Fibroblast of pulmonary artery (primary cell): ENCODE data around the gene AIF1.
"Not testable (repeated sequence)": the region's sequence is repeated elsewhere in the genome, so short reads cannot be mapped to it uniquely, and the experiment has no call there.

Experiments used
- DNase-seq: peaks from one replicate; pipeline ENCODE4 v3.0.0-alpha.2; 2010; ENCODE audit warnings: low read depth
- H3K4me3 ChIP-seq: replicated peaks from 2 replicates; pipeline ENCODE4 v1.5.1; 2011; ENCODE audit warnings: low read depth, mild to moderate bottlenecking, control low read depth, low read length, moderate library complexity
- CTCF ChIP-seq: IDR thresholded peaks from 2 replicates; pipeline ENCODE4 v1.5.1; 2011; ENCODE audit warnings: mild to moderate bottlenecking, control low read depth, low read length, inconsistent platforms; ENCODE audit errors: missing control alignments

The AIF1 gene

GRCh38 chr6:31582230-31582643, 32.8 kb upstream of the AIF1 start, which contains the start of gene LTB:
TSS of gene LTB (minus strand) at chr6:31582424. CDS start at chr6:31582417, 7 bp downstream.
- H3K4me3 ChIP-seq: peak within 1 kb of the TSS; percentile 86
- TF ChIP-seq CTCF: no peak
- no peak for DNase-seq

DNA sequence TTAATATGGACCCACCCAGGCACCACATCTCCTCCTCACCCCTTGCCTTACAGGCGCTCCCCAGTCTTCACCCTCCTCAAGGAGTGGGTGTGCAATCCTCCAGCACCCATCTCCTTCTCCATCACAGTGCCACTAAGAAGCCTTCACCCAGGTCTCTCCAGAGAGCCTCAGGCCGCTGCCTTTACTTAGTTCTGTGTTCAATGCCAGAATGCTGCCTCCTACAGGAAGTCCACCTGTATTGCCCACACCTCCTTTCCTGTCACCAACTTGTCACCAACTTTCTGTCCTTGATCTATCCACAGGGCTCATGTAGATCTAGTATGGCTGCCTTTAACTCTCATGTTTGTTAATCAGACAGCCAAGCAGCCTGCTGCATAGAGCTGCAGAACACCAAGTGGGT, 29.5 kb upstream of the AIF1 start:
- no peak overlapping the region for H3K4me3 ChIP-seq
- DNase-seq: no peak
- peak; percentile 20 for TF ChIP-seq CTCF

- no peak for TF ChIP-seq CTCF
- DNase-seq: peak; percentile 46
- H3K4me3 ChIP-seq: no peak within 1 kb of the TSS
These were observed 29.0 kb upstream of the AIF1 start, which contains the start of gene LST1 for GRCh38 chr6:31586008-31586407. TSS of gene LST1 (plus strand) at chr6:31586277. CDS start at chr6:31587300, 1,023 bp downstream.

DNA sequence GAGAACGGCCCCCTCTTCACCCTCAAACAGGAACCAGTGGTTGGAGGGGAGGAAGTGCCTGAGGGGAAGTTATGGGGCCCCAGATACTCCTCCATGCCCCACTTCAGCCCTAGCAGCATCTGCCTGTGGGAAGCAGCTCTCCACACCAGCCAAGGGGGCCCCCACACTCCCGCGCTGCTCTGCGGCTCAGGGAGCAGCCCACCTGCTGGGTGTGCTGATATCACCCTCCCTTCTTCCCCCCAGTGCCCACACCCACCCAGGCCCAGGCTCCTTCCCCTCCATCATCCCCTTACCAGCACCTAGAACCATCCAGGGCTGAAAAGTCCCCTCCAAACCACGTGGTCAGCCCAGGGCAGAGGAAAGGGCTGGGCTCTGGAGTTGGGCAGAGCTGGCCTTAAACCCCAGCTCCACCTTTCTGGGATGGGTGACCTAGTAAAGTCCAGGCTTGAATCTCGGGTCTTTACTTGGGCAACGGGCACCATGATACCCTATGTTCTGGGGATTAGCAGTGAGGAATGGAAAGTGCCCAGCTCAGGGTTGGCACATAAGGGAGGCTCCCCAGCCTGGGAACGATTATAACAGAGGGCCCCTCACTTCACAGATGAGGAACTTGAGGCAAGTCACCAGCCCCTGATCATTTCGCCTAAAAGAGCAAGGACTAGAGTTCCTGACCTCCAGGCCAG, 28.3 kb upstream of the AIF1 start:
- no peak for TF ChIP-seq CTCF
- no peak for DNase-seq
- H3K4me3 ChIP-seq: no peak overlapping the region

DNA sequence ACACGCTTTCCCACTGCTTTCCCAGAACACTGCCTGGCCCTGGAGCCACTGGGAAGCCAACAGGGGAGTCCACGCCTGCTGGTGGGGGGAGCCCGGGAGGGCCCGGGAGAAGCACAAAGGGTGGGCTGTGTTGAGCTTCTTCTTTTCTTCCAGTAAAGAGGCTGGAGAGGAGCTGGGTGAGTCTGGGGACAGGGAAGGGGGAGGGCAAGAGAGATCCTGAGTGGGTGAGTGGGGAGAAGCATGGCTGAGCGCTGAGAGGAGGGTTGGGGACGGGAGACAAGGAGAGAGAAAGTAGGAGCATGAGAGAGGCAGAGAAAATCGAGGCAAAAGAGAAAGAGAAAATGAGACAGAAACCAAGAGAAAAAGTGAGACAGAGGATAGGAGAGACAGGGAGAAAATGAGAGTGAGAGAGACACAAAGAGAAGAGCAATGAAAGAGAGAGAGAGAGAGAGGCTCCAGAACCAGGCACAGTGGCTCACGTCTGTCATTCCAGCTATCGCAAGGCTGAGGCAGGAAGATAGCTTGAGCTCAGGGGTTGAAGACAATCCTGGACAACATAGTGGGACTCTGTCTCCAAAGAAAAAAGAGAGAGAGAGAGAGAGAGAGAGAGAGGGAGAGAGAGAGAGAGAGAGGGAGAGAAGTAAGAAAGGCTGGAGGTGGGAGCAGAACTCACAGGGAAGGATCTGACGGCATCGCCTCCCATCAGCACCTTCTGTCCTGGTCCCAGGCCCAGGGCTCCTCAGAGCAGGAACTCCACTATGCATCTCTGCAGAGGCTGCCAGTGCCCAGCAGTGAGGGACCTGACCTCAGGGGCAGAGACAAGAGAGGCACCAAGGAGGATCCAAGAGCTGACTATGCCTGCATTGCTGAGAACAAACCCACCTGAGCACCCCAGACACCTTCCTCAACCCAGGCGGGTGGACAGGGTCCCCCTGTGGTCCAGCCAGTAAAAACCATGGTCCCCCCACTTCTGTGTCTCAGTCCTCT, 26.9 kb upstream of the AIF1 start:
- H3K4me3 ChIP-seq: no peak overlapping the region
- no peak for DNase-seq
- no peak for TF ChIP-seq CTCF

GRCh38 chr6:31588871-31589650, 26.0 kb upstream of the AIF1 start:
- H3K4me3 ChIP-seq: no peak overlapping the region
- no peak for TF ChIP-seq CTCF
- no peak for DNase-seq

- not testable (repeated sequence) for H3K4me3 ChIP-seq, DNase-seq
These were observed 24.3 kb upstream of the AIF1 start for GRCh38 chr6:31590691-31591090.
